AML-193 (cell line): ENCODE data around the gene CHORDC1.
"Not testable (repeated sequence)": the region's sequence is repeated elsewhere in the genome, so short reads cannot be mapped to it uniquely, and the experiment has no call there.

ENCODE experiments used
- DNase-seq, 2 experiments: peaks; one replicate each; lab custom pipeline; 2025; lab: John Stamatoyannopoulos, UW

Gene CHORDC1

DNA sequence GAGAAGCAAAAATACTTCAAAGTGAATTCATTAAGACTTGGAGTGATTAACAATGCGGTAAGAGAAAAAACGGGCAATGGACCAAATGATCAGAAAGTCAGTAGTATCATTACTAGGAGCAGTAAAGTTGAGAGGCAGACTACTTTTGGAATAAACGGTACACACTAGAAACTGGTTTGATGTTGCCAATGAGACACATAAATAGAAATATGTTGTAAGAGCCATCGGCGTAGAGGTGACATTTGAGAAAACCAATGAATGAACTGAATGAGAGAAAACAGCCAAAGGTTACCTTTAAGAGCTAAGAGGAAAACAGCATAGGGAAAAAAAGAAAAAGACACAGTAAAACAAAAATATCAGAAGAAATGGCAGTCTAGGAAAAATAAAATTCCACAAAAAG, 6.2 kb downstream of the CHORDC1 start:
- DNase-seq = no peak

DNA sequence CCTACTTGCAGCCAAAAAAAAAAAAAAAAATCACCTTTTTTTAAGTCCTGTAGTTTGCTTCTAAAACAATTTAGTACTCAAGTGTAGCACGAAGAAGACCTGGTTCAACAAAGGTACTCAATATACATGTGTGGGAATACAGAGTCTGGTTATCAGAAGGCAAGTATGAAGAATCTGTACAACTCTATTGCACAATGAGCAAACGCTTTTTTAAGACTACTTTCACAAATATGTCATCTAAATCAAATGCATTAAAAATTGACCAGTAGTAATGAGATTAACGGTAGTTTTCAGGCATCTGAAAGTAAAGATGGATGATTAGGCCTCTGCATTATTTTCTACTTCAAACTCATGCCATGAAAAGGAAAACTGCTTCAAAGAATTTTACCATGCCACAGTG, 9.5 kb downstream of the CHORDC1 start:
- DNase-seq = no peak

DNA sequence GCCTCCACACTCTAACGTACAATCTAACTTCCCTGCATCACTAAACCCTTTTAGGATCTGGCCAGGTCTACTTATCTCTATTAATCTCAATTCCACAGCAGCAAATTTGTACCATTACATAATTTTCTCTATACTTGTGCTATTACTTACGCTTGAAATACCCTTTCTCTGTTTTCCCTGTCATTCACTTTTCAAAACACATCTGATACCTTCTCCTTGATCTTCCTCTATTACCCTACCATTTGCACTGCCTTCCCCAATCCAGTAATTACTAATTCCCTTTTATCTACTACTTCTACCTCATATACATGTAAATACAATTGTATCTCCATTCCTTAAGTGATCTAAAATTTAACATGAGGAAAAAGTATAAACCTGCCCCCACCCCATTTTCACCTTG, 14.0 kb downstream of the CHORDC1 start:
- DNase-seq = no peak

DNA sequence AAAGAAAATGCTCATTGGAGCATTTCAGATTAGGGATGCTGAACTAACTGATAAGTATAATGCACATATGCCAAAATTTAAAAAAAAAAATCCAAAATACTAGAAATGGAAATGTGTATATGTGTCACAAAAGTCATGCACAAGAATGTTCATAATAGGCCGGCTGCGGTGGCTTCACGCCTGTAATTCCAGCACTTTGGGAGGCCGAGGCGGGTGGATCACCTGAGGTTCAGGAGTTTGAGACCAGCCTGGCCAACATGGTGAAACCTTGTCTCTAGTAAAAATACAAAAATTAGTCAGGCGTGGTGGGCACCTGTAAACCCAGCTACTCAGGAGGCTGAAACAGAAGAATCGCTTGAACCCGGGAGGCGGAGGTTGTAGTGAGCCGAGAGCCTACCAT, 14.9 kb downstream of the CHORDC1 start:
- DNase-seq = not testable (repeated sequence)

DNA sequence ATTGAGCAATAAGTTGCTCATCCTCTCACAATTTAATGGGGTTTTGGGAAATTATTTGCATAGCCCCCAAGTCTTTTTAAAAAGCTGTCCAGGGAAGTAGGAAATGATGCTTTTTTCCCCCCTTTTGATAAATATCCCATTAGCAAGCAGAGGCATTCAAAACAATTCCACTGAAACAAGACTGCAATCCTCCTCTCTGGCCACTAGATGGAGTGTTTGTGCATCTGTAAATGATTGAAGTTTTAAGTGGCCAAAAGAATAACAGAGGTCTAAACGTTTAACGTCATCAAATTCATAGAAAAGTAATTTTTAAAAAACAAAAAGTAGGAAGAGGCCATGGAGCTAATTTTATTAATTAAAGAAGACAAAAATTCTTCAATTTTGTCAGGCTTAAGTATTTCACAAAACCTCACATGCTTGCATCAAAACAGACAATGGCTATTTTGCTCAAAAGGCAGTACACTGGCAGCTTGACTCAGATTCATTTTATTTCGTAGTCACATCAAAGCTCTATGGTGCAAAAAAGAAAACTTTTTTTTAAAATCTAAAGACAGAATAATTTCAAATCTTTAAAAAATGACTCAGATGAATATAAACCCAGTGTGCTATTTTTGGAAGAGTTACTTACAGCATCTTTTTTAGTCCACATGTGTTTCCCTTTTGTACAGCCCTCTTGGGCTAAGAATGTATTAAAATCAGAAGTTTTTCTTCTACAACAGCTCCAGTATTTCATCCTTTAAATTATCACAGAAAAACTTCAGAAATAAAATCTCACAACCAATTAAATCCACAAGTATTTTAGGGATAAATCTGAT, 17.8 kb downstream of the CHORDC1 start:
- DNase-seq = peak; percentile 64 to 72

DNA sequence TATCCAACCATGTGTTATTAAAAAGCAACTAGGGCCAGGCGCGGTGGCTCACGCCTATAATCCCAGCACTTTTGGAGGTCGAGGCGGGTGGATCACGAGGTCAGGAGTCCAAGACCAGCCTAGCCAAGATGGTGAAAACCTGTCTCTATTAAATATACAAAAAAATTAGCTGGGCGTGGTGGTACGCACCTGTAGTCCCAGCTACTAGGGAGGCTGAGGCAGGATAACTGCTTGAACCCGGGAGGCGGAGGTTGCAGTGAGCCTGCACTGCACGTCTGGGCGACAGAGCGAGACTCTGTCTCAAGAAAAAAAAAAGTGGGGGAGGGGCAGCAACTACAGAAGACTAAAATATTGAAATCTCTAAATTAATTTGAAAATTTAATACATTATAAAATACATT, 18.4 kb downstream of the CHORDC1 start:
- no peak for DNase-seq

DNA sequence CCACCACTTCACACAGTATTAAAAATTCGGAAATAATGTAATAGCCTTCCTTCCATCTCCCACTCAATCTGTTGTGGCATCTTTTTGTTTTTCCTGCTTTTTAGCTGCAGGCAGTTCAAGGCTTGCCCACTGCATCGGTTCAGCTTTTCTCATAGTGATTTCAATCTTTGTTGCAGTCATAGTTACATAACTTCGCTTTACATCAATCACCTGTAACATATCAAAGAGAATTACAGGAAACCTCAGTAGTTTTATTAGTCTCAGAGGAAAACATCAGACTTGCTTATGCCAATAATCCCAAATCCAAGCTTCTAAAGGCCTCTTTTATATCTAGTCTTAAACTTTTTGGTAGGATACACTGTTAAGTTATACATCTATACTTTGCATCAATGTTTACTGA, 20.5 kb downstream of the CHORDC1 start:
- DNase-seq = no peak

DNA sequence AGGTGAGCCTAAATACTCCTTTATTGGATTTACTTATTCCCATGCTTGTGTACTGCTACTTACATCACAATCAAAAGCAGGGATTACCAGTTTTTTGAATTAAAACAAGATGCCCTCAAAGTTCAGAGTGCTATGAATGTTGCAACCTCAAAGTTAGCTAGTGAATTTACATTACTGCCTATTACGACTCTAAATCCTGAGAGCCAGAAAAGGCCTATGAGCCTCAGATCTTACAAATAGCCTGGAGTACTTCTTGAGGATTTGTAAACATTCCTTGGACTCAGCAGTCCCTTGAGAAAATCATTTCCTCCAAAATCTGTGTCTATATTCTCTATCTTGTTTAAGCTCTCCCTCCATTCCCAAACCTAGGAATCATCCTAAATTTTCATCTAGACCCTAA, 25.5 kb downstream of the CHORDC1 start:
- no peak for DNase-seq

DNA sequence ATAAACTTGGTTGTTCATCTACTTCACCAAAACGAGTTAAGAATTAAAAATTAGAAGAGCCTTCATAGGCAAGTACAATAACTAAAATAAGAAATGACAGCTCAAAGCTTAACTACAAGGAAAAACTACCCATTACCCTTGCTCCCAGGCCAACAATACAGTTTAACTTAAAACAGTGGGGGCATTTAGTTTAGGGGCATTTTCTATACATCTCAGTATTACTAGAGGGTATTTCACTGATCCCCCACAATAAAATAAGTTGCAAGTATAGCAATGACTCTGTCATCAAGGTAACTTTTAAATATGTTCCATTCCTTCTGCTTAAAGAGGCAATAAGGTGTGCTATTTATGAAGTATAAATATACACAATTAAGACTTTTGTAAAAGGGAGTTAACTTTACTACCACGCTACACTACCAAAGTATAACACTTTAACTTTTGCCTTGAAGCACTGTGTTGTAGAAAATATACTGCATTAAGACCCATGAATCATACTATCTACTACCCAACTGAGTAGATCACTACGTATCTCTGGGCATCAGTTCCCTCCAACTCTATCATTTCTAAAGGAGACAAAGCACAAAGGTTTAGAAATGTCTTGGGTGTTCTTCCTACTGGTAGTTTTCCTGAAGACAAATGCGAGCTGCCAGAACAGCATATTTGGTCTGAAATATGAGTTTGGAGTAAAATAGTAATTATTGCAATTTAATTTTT, 29.8 kb downstream of the CHORDC1 start:
- DNase-seq = no peak

DNA sequence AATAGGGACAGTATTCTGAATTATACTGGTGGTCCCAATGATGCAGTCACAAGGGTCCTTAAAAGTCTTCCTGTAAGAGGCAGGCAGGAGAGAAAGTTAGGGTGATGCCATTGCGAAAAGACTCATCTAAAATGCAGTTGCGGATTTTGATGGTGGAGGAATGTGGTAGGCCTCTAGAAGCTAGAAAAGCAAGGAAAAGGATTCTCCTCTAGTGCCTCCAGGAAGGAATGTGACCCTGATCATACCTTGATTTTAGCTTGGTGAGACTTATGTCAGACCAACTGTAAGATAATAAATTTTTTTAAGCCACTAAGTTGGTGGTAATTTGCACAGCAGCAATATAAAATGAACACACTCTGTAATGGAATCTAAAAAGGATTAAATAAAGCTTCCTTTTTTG, 33.8 kb downstream of the CHORDC1 start:
- DNase-seq = no peak

DNA sequence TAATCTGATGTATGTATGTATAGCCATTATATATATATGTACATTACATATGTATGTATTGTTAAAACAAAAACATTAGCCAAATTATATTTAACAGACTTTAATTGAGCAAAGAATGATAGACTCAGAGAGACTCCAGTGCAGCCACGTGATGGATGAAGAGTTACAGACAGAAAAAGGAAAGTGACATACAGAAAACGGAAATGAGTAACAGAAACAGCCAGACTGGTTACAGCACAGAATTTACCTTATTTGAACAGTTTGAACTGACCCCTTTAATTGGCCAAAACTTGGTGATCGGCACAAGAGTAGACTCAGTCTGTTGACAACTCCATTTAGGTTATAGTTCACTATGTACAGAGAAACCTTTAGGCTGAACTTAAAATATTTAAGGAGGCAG, 35.0 kb downstream of the CHORDC1 start:
- no peak for DNase-seq

DNA sequence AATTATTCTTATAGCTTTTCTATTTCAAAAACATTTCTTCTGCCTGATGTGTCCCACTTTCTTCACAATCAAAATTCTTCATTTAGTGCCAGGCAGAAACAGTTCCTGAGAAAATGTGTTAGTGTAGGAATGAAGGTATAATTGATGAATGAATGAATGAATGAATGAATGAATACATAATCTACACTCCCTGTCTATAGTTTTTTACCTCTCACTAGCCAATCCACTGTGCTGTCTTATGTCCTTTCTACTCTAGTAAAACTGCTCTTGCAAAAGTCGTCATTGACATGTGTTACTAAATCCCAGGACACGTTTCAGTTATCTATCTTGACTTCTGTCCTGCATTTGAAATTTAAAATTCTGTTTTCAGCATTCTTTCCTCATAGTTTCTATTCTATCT, 42.9 kb downstream of the CHORDC1 start:
- no peak for DNase-seq

DNA sequence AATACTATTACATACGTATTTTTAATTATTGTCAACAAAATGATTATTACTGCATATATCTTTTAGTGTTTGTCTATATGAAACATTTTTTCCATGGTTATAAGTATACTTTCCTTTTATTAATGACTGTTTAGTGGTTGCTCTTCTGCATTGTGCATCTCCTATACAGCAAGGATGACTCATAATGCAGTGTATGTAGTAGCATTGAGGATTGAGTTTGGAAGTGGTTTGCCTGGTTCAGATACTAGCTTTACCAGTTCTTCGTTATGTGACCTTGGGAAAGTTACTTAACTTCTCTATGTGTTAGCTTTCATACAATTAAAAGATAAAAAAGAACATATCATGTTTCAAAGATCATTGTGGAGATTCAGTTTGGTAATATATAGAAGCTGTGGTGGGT, 44.1 kb downstream of the CHORDC1 start:
- no peak for DNase-seq

DNA sequence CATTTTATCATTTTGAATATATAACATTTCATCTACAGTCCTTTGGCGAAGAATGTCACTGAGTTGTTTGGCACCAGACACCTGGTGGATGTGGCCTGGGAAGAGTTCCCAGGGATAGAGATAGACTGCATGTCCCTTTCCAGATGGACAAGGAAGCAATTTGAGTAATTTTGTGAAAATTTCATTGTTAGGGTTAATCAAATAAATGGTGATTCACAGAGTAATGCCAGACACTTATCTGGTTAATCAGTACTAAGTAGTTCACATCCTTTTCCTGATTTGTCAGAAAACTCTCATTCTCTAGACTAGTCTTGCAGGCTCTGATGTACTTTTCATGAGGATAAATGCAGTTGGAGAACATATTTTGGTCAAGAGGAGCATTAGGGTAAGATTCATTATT, 46.8 kb downstream of the CHORDC1 start:
- no peak for DNase-seq

DNA sequence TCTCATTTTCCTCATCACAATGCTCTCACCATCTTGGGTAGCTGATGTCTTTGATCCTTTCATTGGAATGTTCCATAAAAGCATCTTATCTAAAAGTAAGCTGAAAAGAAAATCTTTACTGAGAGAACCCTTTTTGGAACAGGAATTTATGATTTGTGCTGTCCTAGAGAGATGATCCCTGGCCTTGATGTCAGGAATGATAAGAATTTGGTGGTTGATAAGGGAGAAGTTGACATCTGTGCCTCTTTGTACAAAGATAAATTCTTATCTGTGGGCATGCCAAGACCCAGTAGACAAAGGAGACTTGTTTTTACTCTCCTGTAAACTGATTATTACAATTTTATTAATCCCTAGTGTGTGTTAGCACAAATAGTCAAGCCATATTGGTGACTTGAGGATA, 51.5 kb downstream of the CHORDC1 start:
- DNase-seq = no peak

DNA sequence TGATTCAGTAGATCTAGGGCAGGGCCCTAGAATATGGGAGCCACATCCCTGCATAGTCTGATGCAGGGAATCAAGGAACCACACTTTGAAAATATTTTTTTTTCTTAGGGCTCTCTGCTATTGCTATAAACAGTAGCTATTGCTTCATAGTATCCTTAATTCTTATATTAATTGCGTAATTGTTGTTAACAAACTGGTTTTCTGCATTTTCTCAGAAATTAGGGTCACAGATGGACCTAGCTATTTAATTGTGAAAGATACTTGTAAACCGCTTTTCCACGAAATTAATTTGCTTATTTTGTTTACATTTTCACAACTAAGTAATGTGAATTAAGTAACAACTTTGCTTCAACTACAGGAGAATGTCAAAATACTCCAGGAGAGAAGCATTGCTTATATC, 54.3 kb downstream of the CHORDC1 start:
- DNase-seq = no peak

DNA sequence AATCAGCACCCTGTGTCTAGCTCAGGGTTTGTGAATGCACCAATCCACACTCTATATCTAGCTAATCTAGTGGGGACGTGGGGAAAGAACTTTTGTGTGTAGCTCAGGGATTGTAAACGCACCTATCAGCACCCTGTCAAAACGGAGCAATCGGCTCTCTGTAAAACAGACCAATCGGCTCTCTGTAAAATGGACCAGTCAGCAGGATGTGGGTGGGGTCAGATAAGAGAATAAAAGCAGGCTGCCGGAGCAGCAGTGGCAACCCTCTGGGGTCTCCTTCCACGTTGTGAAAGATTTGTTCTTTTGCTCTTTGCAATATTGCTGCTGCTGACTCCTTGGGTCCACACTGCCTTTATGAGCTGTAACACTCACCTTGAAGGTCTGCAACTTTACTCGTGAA, 55.1 kb downstream of the CHORDC1 start:
- not testable (repeated sequence) for DNase-seq

DNA sequence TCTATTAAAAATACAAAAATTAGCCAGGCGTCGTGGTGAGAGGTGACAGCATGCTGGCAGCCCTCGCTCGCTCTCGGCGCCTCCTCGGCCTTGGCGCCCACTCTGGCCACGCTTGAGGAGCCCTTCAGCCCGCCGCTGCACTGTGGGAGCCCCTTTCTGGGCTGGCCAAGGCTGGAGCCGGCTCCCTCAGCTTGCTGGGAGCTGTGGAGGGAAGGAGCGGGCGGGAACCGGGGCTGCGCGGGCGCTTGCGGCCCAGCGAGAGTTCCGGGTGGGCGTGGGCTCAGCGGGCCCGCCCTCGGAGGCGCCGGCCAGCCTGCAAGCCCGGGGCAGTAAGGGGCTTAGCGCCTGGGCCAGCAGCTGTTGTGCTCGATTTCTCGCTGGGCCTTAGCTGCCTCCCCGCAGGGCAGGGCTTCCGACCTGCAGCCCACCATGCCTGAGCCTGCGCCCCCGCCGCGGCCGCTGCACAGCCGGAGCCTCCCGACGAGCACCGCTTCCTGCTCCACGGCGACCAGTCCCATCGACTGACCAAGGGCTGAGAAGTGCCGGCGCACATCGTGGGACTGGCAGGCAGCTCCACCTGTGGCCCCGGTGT, 55.8 kb downstream of the CHORDC1 start:
- not testable (repeated sequence) for DNase-seq
